ENCODE measurements around the gene MGST2.

Gene MGST2

GRCh38 chr4:139734201-139734874, 68.7 kb downstream of the MGST2 start:
- peak; percentile 38 for DNase-seq (ENCODE audit: low read depth)
- H3K4me3 ChIP-seq (ENCODE audit: low read depth, low read length): peak overlapping the region; percentile 46

GRCh38 chr4:139734875-139735380, 69.3 kb downstream of the MGST2 start:
- DNase-seq (ENCODE audit: low read depth): peak; percentile 47
- peak overlapping the region; percentile 46 for H3K4me3 ChIP-seq (ENCODE audit: low read depth, low read length)

DNA sequence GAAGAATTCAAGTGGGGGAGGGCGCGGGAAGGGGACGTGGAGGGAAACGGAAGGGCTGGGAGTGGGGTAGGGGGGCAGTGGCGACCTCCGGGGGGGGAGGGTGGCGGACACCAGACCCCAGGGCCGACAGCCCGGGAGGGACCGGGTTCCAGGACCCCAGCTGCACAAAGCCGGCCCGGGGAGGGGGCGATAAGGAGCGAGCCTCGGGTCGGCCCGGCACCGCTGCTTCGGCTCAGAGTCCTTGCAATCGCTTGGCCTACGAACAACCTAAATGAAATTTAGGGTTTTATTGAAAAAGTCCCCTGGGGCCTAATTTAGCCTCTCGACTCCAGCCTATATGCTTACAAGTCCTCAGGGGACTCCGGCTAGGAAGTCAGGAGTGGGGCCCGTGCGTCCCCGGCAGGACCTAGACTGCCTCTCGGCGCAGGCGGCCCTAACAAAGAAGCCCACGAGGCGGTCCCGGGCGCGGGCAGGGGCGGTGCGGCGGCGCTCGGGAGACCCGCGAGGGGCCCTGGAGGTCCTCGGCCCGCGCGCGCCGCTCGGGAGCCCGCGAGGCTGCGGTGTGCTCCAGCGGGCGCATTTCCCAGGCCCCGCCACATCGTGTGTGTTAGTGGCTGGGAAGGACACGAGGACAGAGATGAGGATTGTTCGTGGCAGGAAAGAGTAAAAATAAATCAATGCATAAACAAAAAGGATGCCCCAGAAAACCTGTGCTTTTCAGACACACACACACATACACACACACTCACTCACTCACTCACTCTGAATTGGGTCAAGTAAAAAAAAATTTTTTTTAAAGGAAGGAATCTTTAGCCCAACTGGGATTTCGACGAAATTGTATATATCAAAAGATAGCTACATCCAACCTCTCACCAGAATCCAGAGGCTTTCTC, 70.0 kb downstream of the MGST2 start:
- no peak for DNase-seq (ENCODE audit: low read depth)
- peak overlapping the region; percentile 46 for H3K4me3 ChIP-seq (ENCODE audit: low read depth, low read length)

DNA sequence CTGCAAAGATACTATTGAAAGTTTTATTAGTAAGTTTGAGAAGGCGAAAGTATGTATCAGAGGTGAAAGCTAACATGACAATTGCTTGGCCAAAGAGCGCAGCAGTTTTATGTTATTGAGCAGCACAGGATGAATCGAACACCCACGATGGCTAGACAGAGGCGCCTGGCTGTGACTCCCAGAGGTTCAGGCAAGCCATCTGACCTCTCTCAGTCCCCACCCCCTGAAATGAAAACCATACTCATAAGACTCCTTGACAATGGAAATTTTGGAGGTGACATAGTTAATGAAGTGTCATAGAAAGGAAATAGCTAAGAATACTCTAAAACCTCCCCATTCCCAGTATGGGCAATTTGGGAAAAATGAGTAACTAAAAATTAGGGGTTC, 70.6 kb downstream of the MGST2 start:
- no peak overlapping the region for H3K4me3 ChIP-seq (ENCODE audit: low read depth, low read length)
- no peak for DNase-seq (ENCODE audit: low read depth)

- no peak for DNase-seq (ENCODE audit: low read depth)
Observed at GRCh38 chr4:139736661-139737060, 71.0 kb downstream of the MGST2 start.

GRCh38 chr4:139738846-139739613, 73.4 kb downstream of the MGST2 start:
- DNase-seq (ENCODE audit: low read depth): peak; percentile 40
- no peak overlapping the region for H3K4me3 ChIP-seq (ENCODE audit: low read depth, low read length)

More at GRCh38 chr4:139736661-139737060, 71.0 kb downstream of the MGST2 start:
- H3K4me3 ChIP-seq (ENCODE audit: low read depth, low read length): no peak overlapping the region

GRCh38 chr4:139740121-139740520, 74.5 kb downstream of the MGST2 start:
- DNase-seq (ENCODE audit: low read depth): no peak
- no peak overlapping the region for H3K4me3 ChIP-seq (ENCODE audit: low read depth, low read length)

DNA sequence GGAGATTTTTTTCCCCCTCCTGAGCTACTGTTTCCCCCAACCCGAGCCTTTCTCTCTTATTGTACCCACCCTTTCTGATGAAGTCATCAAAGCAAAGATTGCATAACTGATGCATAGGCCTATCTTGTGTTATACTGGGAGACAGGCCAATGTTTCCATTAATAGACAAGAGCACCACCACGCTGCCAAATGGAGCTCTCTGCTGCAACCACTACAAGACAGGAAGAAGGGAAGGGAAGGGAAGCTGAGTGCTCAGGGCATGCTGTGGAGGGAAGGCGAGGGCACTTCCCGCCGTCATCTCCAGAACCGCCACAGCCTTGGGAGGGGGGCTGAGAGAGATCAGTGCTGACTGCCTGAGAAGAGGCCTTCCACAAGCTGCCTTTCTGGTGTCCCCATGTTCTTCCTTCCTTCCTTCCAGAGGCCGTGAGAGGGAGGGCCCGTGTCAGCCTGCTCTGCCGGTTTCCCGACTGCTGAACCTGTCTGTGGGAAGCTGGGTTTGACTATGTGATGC, 75.0 kb downstream of the MGST2 start:
- H3K4me3 ChIP-seq (ENCODE audit: low read depth, low read length): no peak overlapping the region
- peak; percentile 89 for DNase-seq (ENCODE audit: low read depth)

GRCh38 chr4:139743027-139743426, 77.4 kb downstream of the MGST2 start:
- H3K4me3 ChIP-seq (ENCODE audit: low read depth, low read length): no peak overlapping the region
- DNase-seq (ENCODE audit: low read depth): no peak

DNA sequence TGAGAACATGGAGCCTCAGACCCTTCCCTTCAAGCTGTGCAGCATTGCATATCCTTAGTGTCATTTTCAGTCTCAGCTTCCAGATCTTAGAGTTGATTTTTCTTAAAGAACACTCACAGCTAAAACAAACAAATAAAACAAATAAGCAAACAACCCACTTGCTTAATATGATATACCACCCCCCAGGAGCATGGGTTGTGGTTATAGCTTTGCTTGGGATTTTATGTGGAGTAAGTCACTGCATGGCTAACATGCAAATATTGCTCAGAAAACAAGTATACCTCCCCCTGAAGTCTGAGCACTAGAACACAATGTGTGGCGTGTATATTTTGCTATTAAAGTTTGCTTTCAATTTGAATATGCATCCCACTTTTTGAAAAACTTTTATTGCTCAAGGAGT, 78.6 kb downstream of the MGST2 start:
- H3K4me3 ChIP-seq (ENCODE audit: low read depth, low read length): no peak overlapping the region
- DNase-seq (ENCODE audit: low read depth): no peak

GRCh38 chr4:139745111-139745639, 79.6 kb downstream of the MGST2 start:
- H3K4me3 ChIP-seq (ENCODE audit: low read depth, low read length): no peak overlapping the region
- DNase-seq (ENCODE audit: low read depth): no peak

DNA sequence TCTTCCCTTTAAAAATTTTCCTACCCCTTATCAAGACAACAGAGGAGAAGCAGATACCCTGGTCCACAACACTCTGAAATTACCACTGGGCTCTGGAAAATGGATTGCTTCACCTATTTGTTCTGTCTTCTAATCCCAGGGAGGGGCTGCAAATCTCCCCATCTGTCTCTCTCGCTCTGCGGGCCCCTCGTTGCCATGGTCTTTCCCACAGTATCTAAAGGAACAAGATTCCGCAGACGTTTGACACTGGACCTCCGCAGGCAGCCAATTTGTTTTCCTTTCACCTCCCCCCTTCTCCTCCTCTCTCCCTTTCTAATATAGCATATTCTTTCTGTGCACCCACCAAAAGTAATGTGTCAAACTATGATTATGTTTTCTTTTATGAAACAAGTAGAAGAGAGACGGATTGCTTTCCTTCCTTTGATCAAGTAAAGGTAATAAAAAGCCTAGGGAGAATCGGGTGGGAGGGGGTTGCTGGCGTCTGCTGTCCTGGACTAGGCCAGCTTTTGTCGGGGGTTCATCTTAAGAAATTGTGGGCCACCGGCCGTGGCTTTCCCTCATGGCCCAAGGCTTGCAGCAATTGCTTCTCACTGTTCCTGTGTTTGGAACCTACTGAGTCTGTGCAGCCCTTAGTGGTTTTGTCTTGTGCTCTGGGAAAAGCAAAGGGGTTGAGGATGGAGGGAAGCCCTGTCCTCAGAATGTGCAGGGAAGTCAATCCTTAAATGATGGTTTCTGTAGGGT, 81.0 kb downstream of the MGST2 start:
- no peak for DNase-seq (ENCODE audit: low read depth)
- no peak overlapping the region for H3K4me3 ChIP-seq (ENCODE audit: low read depth, low read length)

- no peak overlapping the region for H3K4me3 ChIP-seq (ENCODE audit: low read depth, low read length)
- no peak for DNase-seq (ENCODE audit: low read depth)
Observed at GRCh38 chr4:139749338-139749737, 83.7 kb downstream of the MGST2 start.

DNA sequence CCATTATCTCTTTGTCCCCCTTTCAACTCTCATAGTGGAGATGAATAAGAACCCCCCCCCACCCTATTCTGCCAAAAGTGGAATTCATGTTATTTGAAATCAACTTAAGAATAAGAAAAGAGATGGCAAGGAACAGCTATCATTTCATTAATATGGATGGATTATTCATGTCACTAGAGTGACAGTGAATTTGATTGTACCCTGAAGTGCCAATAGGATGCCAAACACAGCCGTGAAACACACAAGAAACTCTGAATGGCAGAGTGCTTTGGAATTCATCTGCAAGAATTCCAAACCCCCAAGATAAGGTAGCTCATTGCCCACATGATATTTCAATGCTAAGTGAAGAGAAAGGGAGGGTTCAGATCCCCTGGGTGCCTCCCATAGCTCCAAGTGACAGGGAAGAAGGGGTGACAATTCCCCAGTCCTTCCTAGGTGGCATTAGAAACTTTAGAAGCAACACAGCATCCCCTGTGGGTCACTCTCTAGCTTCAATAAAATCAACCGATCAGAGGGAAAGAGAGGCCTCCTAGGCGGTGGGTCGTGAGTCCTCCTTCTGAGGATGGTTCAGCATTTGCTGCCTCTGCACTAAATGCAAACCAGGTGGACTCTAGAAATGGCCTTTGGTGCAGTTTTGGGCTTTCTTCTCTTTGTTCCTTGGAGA, 84.3 kb downstream of the MGST2 start:
- H3K4me3 ChIP-seq (ENCODE audit: low read depth, low read length): no peak overlapping the region
- no peak for DNase-seq (ENCODE audit: low read depth)

- no peak overlapping the region for H3K4me3 ChIP-seq (ENCODE audit: low read depth, low read length)
- no peak for DNase-seq (ENCODE audit: low read depth)
Observed at GRCh38 chr4:139753686-139754085, 88.1 kb downstream of the MGST2 start.

Measured in skeletal muscle cell (primary cell).